ENCODE results near the gene RIPK1.

DNA sequence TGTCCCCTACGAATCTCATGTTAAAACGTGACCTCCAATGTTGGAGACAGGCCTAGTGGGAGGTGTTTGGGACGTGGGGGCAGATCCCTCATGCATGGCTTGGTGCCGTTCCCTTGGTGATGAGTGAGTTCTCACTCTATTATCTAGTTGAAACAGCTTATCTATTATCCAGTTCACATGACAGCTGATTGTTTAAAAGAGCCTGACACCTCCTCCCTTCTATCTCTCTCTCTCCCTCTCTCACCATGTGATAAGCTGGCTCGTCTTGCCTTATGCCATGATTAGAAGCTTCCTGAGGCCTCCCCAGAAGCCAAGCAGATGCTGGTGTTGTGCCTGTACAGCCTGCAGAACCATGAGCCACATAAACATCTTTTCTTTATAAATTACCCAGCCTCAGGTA is 32.9 kb upstream of the RIPK1 start:
- TF ChIP-seq POLR2AphosphoS5 (IDR thresholded peaks at IDR 0.05; ENCODE audit: low read depth, low read length) (no peak), POLR2A (IDR thresholded peaks at IDR 0.05; ENCODE audit: low read depth, low read length) (no peak)
